ENCODE results near the gene RNF187.

The RNF187 gene

DNA sequence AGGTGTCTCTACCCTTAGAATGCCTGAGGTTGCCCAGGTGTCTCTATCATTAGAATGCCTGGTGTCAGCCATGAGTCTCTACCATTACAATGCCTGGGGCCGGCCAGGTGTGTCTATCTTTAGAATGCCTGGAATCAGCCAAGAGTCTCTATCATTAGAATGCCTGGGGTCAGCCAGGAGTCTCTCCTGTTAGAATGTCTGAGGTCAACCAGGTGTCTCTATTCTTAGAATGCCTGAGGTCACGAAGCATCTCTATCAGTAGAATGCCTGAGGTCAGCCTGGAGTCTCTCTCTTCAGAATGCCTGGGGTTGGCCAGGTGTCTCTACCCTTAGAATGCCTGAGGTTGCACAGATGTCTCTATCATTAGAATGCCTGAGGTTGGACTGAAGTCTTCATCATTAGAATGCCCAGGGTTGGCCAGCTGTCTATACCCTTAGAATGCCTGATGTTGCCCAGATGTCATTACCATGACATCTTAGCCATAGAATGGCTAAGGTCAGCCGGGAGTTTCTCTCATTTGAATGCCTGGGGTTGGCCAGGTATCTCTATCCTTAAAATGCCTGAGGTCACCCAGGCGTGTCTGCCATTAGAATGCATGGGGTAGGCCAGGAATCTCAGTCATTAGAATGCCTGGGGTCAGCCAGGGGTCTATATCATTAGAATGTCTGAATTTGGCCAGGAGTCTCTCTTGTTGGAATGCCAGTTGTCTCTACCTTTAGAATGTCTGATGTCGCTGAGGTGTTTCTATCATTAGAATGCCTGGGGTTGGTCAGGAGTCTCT lies 44.0 kb downstream of the RNF187 start:
- in situ Hi-C loops (cut with MboI; ENCODE audit: low pct_unique_long_range_greater_than_20kb, low sequenced_read_pairs), result no loop called here
- DNase-seq, result no peak

- no peak for DNase-seq
- in situ Hi-C loops (cut with MboI; ENCODE audit: low pct_unique_long_range_greater_than_20kb, low sequenced_read_pairs), result no loop called here
Measured at GRCh38 chr1:228538831-228539230, 51.6 kb downstream of the RNF187 start.

DNA sequence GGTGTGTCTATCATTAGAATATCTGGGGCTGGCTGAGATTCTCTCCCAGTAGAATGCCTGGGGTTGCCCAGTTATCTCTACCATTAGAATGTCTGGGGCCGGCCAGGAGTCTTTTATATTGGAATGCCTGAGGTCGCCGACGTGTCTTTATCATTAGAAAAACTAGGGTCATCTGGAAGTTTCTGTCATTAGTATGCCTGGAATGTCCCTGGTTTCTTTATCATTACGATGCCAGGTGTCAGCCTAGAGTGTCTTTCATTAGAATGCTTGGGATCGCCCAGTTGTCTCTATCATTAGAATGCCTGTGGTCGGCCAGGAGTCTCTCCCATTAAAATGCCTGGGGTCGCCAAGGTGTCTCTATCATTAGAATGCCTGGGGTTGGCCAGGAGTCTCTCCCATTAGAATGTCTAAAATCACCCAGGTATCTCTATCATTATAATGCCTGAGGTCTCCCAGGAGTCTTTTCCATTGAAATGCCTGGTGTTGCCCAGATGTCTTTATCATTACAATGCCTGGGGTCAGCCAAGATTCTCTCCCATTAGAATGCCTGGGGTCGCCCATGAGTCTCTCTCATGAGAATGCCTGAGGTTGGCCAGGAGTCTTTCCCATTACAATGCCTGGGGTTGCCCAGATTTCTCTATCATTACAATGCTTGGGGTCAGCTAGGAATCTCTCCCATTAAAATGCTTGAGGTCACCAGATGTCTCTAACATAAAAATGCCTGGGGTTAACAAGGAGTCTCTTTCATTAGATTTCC lies 53.2 kb downstream of the RNF187 start:
- DNase-seq, result no peak
- in situ Hi-C loops (cut with MboI; ENCODE audit: low pct_unique_long_range_greater_than_20kb, low sequenced_read_pairs), result no loop called here

DNA sequence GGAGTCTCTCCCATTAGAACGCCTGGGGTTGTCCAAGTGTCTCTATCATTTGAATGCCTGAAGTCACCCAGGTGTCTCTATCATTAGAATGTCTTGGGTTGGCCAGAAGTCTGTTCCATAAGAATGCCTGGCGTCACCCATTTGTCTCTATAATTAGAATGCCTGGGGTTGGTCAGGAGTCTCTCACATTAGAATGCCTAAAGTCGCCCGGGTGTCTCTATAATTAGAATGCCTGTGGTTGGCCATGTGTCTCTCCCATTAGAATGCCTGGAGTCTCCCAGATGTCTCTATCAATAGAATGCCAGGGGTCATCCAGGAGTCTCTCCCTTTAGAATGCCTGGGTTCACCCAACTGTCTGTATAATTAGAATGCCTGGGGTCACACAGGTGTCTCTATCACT lies 54.5 kb downstream of the RNF187 start:
- in situ Hi-C loops (cut with MboI; ENCODE audit: low pct_unique_long_range_greater_than_20kb, low sequenced_read_pairs), result no loop called here

GRCh38 chr1:228542376-228542775 lies 55.2 kb downstream of the RNF187 start:
- in situ Hi-C loops (cut with MboI; ENCODE audit: low pct_unique_long_range_greater_than_20kb, low sequenced_read_pairs), result no loop called here
- no peak for DNase-seq

More for the DNA sequence above, 54.5 kb downstream of the RNF187 start:
- no peak for DNase-seq

DNA sequence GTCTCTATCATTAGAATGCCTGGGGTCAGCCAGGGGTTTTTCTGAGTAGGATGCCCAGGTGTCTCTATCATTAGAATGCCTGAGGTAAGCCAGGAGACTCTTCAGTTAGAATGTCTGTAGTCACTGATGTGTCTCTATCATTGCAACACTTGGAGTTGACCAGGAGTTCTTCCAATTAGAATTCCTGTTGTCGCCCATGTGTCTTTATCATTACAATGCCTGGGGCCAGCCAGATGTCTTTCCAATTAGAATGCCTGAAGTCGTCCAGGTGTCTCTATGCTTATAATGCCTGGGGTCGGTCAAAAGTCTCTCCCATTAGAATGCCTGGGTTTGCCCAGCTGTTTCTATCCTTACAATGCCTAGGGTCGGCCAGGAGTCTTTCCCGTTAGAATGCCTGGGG lies 55.8 kb downstream of the RNF187 start:
- no peak for DNase-seq
- in situ Hi-C loops (cut with MboI; ENCODE audit: low pct_unique_long_range_greater_than_20kb, low sequenced_read_pairs), result no loop called here

DNA sequence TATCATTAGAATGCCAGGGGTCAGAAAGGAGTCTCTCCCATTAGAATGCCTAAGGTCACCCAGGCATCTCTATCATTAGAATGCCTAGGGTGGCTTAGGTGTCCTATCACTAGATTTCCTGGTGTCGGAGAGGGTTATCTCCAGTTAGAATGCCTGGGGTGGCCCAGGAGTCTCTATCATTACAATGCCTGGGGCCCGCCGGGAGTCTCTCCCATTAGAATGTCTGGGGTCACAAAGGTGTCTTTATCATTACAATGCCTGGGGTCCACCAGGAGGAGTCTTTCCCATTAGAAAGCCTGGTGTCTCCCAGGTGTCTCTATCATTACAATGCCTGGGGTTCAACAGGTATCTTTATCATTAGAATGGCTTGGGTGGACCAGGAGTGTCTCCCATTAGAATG lies 56.2 kb downstream of the RNF187 start:
- in situ Hi-C loops (cut with MboI; ENCODE audit: low pct_unique_long_range_greater_than_20kb, low sequenced_read_pairs), result no loop called here
- no peak for DNase-seq

DNA sequence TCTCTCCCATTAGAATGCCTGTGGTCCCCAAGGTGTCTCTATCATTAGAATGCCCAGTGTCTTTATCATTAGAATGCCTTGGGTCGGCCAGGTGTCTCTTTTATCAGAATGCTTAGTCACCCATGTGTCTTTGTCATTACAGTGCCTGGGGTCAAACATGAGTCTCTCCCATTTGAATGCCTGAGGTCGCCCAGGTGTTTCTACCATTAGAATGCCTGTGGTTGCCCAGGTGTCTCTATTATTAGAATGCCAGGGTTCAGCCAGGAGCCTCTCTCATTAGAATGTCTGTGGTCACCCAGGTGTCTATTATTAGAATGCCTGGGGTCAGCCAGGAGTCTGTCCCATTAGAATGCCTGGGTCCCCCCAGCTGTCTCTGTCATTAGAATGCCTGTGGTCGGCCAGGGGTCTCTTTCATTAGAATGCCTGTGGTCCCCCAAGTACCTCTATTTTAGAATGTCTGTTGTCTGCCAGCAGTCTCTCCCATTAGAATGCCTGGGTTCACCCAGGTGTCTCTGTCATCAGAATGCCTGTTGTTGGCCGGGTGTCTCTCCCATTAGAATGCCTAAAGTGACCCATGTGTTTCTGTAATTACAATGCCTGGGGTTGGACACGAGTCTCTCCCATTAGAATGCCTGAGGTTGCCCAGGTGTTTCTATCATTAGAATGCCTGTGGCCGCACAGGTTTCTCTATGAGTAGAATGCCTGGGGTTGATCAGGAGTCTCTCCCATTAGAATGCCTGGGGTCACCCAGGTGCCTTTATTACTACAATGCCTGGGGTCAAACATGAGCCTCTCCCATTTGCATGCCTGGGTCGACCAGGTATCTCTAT lies 57.1 kb downstream of the RNF187 start:
- in situ Hi-C loops (cut with MboI; ENCODE audit: low pct_unique_long_range_greater_than_20kb, low sequenced_read_pairs), result no loop called here
- no peak for DNase-seq

- DNase-seq, result no peak
- in situ Hi-C loops (cut with MboI; ENCODE audit: low pct_unique_long_range_greater_than_20kb, low sequenced_read_pairs), result no loop called here
Measured at GRCh38 chr1:228544921-228545591, 57.9 kb downstream of the RNF187 start.
